Muscle layer of colon (tissue), 2 donors: ENCODE results near the gene ARHGAP21.

Source experiments
- H3K27ac ChIP-seq: one replicate; pipeline ENCODE4 v1.7.0; 2013; ENCODE audit warnings: low read depth, mild to moderate bottlenecking, low read length, moderate library complexity
- H3K27me3 ChIP-seq, 2 donors: one replicate each; pipeline ENCODE4 v1.7.0; 2013; ENCODE audit warnings: low read length in 2 of 2, mild to moderate bottlenecking in 2 of 2; ENCODE audit not compliant: insufficient read depth in 2 of 2, control insufficient read depth in 1 of 2
- H3K36me3 ChIP-seq: one replicate; pipeline ENCODE4 v1.7.0; 2013; ENCODE audit warnings: mild to moderate bottlenecking, low read length; ENCODE audit not compliant: insufficient read depth
- H3K4me1 ChIP-seq: one replicate; pipeline ENCODE4 v1.7.0; 2013; ENCODE audit warnings: mild to moderate bottlenecking, low read length; ENCODE audit not compliant: insufficient read depth
- H3K4me3 ChIP-seq, 2 donors: one replicate each; pipeline ENCODE4 v1.7.0; 2013; ENCODE audit warnings: low read length in 2 of 2, low read depth in 1 of 2, mild to moderate bottlenecking in 1 of 2, moderate library complexity in 1 of 2
- H3K9ac ChIP-seq: one replicate; pipeline ENCODE4 v1.7.0; 2013; ENCODE audit warnings: low read length
- H3K9me3 ChIP-seq: one replicate; pipeline ENCODE4 v1.7.0; 2013; ENCODE audit warnings: mild to moderate bottlenecking, low read length
- donor health status: abdominal sarcoma.
- donor health status: Adenocarcinoma of cecum.

The ARHGAP21 gene

GRCh38 chr10:24703700-24704099 is 20.0 kb downstream of the ARHGAP21 start:
- Histone ChIP-seq H3K4me3 (no peak overlapping the region), H3K27me3 (no peaks in the 10 kb centered on the region), H3K36me3 (no peaks in the 10 kb centered on the region), H3K9me3 (no peaks in the 10 kb centered on the region), H3K4me1 (peaks cover 34% of the 10 kb centered on the region), H3K27ac (no peak overlapping the region), H3K9ac (no peak overlapping the region)

- no peak overlapping the region for H3K27ac ChIP-seq
- no peaks in the 10 kb centered on the region for H3K27me3 ChIP-seq
- H3K9ac ChIP-seq, result no peak overlapping the region
- no peaks in the 10 kb centered on the region for H3K9me3 ChIP-seq
- no peak overlapping the region for H3K4me3 ChIP-seq
- no peaks in the 10 kb centered on the region for H3K36me3 ChIP-seq
- peaks cover 18% of the 10 kb centered on the region for H3K4me1 ChIP-seq
These were observed 22.2 kb downstream of the ARHGAP21 start for GRCh38 chr10:24701447-24701846.

GRCh38 chr10:24700948-24701347 is 22.7 kb downstream of the ARHGAP21 start:
- Histone ChIP-seq H3K4me3 (no peak overlapping the region), H3K4me1 (peaks cover 14% of the 10 kb centered on the region), H3K36me3 (no peaks in the 10 kb centered on the region), H3K27ac (no peak overlapping the region), H3K9me3 (no peaks in the 10 kb centered on the region), H3K9ac (no peak overlapping the region), H3K27me3 (no peaks in the 10 kb centered on the region)

GRCh38 chr10:24698270-24698669 is 25.4 kb downstream of the ARHGAP21 start:
- H3K9me3 ChIP-seq, result no peaks in the 10 kb centered on the region
- H3K4me3 ChIP-seq, result no peak overlapping the region
- H3K36me3 ChIP-seq, result no peaks in the 10 kb centered on the region
- H3K9ac ChIP-seq, result no peak overlapping the region
- H3K27ac ChIP-seq, result no peak overlapping the region
- peaks cover 20% of the 10 kb centered on the region for H3K4me1 ChIP-seq
- no peaks in the 10 kb centered on the region for H3K27me3 ChIP-seq

- Histone ChIP-seq H3K27ac (no peak overlapping the region), H3K36me3 (no peaks in the 10 kb centered on the region), H3K4me3 (no peak overlapping the region), H3K9ac (no peak overlapping the region), H3K9me3 (no peaks in the 10 kb centered on the region), H3K4me1 (peaks cover 25% of the 10 kb centered on the region), H3K27me3 (no peaks in the 10 kb centered on the region)
These were observed 26.6 kb downstream of the ARHGAP21 start for GRCh38 chr10:24697080-24697479.

GRCh38 chr10:24695452-24695851 is 28.2 kb downstream of the ARHGAP21 start:
- Histone ChIP-seq H3K27me3 (no peaks in the 10 kb centered on the region), H3K27ac (no peak overlapping the region), H3K36me3 (no peaks in the 10 kb centered on the region), H3K4me3 (no peak overlapping the region), H3K9me3 (no peaks in the 10 kb centered on the region), H3K9ac (no peak overlapping the region), H3K4me1 (peaks cover 35% of the 10 kb centered on the region)

- H3K36me3 ChIP-seq, result no peaks in the 10 kb centered on the region
- no peak overlapping the region for H3K27ac ChIP-seq
These were observed 29.6 kb downstream of the ARHGAP21 start for GRCh38 chr10:24694086-24694485.

GRCh38 chr10:24690961-24691512 is 32.6 kb downstream of the ARHGAP21 start:
- no peaks in the 10 kb centered on the region for H3K36me3 ChIP-seq
- H3K27me3 ChIP-seq, result no peaks in the 10 kb centered on the region
- H3K4me3 ChIP-seq, result no peak overlapping the region
- no peaks in the 10 kb centered on the region for H3K9me3 ChIP-seq
- H3K4me1 ChIP-seq, result peaks cover 29% of the 10 kb centered on the region
- H3K27ac ChIP-seq, result no peak overlapping the region
- no peak overlapping the region for H3K9ac ChIP-seq

More at GRCh38 chr10:24694086-24694485, 29.6 kb downstream of the ARHGAP21 start:
- no peak overlapping the region for H3K4me3 ChIP-seq
- H3K9ac ChIP-seq, result no peak overlapping the region
- H3K4me1 ChIP-seq, result peaks cover 35% of the 10 kb centered on the region
- no peaks in the 10 kb centered on the region for H3K27me3 ChIP-seq
- no peaks in the 10 kb centered on the region for H3K9me3 ChIP-seq

- Histone ChIP-seq H3K27ac (no peak overlapping the region), H3K9me3 (no peaks in the 10 kb centered on the region), H3K4me1 (peaks cover 15% of the 10 kb centered on the region), H3K9ac (no peak overlapping the region), H3K4me3 (no peak overlapping the region), H3K36me3 (no peaks in the 10 kb centered on the region), H3K27me3 (no peaks in the 10 kb centered on the region)
These were observed 37.6 kb downstream of the ARHGAP21 start for GRCh38 chr10:24685958-24686540.

GRCh38 chr10:24683554-24683953 is 40.1 kb downstream of the ARHGAP21 start:
- Histone ChIP-seq H3K27ac (no peak overlapping the region), H3K9ac (no peak overlapping the region), H3K4me1 (peaks cover 21% of the 10 kb centered on the region), H3K27me3 (no peaks in the 10 kb centered on the region), H3K4me3 (no peak overlapping the region), H3K36me3 (no peaks in the 10 kb centered on the region), H3K9me3 (no peaks in the 10 kb centered on the region)

- Histone ChIP-seq H3K9ac (no peak overlapping the region), H3K9me3 (no peaks in the 10 kb centered on the region), H3K27me3 (no peaks in the 10 kb centered on the region), H3K4me1 (peaks cover 21% of the 10 kb centered on the region), H3K4me3 (no peak overlapping the region), H3K27ac (no peak overlapping the region), H3K36me3 (no peaks in the 10 kb centered on the region)
These were observed 42.1 kb downstream of the ARHGAP21 start for GRCh38 chr10:24681572-24682088.
